NCI-H460 (cell line): ENCODE results near the gene NCBP2L. TPM values are rescaled to one million over a fixed set of nuclear protein-coding genes. Genes with fewer than 3 reads are reported as not detected.

Source experiments
- DNase-seq: peaks from one replicate; pipeline ENCODE4 v3.0.0-alpha.2; 2016; ENCODE audit warnings: low read depth; ENCODE audit errors: extremely low read depth
- total RNA-seq: library from RNA; depleted of rRNA; stranded (reverse); fragments of >200 nt; shearing (Covaris generic); gene quantifications from 2 replicates; pipeline ENCODE4 v1.2.3, GENCODE V29; 2014

Gene NCBP2L
- total RNA-seq, 1 experiment from 2014 or later = not detected

DNA sequence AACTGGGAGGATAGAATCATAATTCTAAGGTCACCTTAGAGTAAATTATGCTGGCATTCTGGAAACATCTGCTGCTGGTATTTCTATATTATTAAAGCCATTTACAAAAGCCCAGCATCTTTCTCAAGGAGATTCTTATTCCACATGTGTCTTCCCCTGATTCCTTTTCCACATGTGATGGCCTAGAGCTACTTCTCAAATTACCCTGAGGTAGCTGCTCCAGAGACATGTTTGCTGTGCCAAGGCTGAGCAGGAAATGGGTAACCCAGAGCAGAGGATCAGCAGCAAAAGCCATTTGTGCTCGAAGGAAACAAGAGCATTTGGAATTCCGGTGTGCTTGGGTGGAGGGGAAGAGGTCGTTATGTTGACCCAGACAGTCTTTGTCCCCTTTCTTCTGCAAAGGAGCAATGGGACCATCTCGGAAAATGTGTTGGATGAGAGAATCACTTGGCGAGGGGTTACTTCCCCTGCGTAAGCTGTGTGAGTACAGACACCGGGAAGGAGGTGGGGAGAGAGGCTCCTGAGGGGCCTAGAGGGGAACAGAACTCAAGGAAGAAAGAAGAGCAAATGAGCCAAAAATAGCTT, 26.6 kb upstream of the NCBP2L start:
- no peak for DNase-seq

DNA sequence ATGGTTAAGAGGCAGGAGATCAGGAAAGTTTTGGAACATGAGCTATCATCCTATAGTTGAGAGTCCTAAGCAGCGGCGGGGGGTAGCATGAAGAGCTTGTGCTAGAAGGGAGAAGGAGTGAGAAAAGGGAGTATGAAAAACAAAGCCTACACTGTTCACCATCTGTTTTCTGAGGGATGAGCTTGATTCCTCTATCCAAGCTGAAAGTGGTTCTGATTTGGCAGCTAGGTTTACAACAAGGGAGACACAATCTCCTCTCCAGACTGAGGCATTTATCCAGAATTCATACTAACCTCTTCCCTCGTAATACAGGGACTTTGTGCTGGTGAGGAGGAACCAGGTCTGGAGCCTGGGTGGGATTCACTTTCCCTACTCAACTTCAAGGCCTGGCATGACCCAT, 25.5 kb upstream of the NCBP2L start:
- DNase-seq = no peak

DNA sequence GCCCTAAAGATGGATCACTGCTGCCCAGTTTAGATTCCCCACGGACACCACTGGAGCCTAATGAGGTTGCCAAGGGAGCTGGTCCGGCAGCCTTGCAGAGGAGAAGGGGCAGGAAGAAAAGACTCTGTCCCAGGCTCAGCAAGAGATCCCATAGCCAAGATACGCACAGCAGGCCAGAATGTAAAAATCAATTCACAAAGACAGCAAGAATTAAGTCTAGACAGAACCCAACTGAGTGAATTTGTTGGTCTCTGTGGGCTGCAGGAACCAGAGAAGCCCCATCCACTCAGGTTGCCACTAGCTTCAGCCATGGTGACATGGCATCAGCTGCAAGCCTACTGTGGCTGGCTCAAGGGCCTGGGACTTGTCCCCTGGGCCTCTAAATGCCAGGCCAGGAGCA, 24.8 kb upstream of the NCBP2L start:
- no peak for DNase-seq

DNA sequence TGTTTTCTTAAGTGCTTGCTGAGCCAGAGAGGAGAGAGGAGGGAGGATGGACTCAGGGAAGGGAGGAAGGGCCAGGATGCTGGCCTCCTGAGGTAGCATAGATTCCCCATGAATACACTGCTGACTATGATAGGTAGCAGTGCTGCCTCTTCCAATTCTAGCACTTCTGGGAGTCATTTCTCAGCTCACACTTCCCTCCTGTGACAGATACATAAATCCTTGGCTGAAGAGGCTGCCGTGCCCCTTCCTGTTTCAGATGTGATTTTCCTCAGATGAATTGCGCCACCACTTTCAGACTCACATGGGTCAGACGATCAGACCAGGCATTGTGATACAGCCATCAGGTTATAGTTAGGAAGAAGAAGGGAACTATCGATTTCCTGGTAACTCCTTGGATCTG, 24.3 kb upstream of the NCBP2L start:
- DNase-seq = no peak

DNA sequence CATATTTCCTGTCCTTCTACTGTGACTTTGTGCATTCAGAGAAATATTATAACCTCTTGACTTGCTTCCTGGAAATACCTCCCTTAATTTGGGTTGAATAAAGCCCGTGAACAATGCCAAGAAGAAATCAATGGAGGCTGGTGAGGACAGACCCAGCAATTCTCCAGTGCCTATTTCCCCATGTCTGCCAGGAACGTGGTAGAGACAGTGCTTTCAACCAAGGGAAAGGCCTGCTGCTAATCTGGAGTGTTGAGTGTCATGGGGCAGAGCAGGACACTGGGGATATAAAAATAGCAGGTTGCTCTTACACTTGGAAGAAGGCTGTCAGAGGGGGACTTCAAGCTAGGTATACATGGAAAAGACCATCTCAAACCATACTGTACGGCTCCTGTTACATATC, 21.8 kb upstream of the NCBP2L start:
- DNase-seq = no peak

DNA sequence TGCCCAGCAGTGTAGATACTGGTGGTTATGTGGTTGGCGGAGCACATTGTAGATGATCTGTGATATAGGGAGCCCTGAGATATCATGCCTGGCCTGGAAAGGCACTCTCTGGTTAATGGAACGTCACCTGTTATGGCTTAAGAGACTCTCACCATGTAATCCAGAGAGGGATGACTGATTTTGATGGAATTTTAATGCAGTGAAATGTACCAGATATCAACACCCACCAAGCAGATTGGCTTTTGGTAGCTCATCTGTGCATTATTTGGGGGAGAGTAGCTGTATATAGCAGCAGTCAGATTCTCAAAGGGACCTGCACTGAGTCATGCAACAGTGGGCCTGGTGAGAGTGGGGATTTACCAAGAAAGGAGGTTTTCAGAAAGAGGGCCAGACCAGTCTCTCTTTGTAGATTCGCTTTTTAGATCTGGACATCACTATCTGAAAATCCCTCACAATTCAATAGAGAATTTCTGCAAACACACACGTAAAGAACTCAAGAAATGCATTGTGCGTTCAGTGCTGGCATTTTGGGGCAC, 19.2 kb upstream of the NCBP2L start:
- no peak for DNase-seq

DNA sequence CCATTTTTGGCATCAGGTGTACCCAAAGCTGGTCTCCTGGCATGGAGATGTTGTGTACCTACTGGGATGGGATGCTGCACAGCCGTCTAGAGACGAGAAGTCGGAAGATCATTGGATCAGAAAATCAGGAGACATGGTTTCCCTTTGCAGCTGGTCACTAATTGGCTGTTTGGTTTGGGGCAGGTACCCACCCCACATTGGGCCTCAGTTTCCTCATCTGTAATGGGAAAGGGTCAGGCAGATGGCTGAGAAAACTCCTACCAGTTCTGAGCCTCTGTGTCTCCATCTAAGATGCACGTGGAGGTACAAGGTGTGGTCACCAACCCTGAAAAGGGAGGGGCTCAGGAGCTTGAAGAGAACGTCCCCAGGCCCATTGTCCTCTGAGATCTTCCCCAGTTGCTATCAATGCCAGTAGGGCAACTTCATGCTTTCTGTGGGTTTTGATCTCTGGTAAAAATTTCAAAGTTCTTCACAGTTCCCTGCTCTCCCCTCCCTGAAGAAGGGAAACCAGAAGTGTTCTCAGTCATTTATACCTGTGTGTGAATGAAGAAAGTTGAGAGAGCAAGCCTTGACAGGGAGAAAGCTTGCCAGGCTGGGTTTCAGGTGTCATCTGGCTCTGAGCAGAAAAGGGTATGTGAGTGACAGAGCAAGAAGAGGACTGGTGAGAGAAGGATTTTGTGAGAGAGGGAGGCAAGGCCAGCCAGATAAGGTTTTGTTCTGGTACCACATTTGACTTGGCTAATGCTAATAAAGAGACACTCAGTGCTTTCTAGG, 17.0 kb upstream of the NCBP2L start:
- DNase-seq = no peak

DNA sequence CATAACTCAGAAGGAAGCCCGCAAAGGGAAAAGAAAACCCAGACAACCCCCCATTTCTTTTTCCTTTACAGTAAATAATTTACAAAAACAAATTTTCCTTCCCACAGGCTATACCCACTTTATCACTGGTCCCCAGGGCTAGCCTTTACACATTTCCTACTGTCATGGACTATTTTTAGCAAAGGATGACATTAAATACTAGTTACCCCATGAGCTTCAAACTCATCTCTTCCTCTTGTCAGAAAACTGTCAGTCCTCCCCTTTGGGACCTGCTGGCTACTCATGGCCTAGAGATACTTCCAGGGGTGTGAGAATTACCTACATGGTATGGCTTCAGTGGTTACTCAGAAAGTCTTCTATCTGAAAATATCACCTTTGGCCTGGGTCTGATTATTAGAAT, 13.9 kb upstream of the NCBP2L start:
- DNase-seq = no peak

DNA sequence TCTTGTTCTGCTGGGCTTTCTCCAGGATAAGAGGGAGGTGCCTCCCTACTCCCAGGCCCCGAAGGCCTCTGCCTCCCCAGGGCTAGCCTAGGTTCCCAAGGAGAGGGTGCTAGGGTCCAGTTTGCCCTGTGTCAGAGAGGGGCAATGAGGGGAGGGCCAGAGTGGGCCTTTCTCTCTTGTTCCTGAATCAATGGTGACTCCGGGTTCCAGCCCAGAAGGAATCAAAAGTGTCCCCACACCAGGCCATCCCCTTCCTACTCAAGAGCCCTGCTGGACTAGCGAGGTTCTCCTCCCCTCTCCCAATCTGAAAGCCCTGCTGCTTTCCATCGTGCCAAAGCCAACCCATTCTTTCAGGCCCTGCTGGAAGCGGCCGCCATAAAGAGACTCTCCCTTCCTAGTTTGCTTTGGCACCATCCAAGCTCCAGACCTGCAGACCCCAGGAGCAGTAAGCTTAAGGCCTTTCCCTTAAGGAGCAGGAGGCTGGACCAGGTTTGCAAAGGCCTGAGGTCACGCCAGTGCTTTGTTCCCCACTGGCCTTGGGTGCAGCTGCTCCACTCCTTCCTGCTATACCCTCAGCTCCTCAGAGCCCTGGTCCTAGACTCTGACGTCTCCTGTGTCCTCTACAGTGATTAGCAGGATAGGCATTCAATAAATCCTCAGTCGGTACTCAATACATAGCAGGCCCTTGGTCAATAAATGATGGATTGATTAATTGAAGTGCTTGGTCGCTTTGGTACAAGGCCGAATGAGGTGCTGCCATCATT, 12.5 kb upstream of the NCBP2L start:
- no peak for DNase-seq

DNA sequence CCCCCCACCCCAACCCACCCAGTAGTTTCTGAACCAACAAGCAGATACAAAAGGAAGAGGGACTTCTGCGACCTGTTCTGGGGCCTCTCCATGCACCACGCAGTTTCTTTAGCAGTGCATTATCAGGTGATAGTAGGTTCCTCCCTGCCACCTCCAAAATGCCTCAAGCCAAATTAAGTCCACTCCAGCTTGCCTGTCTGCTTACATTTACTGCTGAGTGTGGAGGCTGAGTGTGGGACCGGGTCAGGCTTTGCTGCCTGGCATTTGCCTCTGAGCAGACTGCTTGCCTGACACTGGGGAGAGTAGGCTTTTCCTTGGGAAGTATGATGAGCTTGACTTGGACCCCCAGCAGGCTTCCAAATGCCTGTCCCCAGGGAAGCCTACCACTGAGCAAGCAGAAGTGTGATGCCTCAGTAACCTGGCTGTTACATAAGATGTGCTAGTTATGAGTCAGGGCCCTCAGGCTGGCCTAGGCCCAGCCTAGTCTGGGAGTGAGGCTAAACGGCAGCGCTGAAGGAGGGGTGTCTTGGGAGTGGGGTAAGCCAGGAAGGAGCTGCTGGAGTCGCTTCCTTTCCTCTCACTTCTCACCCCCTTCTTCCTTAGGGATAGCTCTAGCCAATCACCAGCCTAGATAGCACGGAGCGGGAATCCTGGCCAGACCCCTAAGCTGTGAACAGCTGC, 10.9 kb upstream of the NCBP2L start:
- DNase-seq = no peak

DNA sequence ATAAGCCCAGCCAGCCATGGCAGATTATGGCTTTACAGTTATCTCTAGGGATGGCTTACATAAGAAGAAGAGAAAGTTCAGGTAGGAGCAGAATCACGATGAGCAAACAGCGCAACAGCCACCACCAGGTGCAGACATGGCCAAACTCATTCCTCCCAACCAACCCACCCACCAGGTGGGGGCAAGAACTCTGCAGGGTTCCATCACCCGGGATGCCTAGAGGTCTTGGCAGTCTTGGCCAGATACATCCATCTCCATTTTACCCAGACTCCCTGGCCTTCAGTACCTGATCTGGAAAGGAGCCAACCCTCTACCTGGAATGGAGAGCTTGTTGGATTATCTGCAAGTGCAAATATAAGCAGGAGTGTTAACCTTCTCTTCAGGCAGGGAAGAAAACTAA, 9.5 kb upstream of the NCBP2L start:
- no peak for DNase-seq

DNA sequence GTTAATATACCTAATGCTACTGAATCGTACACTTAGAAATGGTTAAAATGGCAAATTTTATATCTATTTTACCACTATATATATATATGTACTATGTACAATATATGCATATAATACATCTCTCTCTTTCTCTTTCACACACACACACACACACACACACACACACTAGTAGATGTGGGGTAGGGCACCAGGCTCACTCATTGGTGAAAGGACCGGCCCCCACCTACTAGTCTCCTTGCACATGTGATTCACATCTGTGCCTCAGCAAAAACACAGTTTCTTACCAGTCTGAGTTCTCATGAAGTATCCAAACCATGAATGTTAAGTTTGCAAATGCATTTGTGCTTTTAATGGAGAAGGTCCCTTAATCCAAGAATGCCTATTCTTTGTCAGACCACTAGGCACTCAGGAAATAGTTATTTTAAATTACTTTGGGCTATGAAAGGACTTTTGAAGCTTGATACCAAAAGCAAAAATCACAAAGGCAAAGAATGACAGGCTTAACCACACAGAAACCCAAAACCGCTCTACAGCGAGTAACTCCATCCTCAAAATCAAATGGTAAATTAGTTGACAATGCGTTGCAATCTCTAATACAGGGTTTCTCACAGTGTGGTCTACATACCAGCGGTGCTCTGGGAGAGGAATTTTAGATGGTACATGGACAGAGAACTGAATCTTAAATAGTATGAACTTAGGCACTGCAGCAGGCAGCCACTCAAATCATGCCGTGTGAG, 7.8 kb upstream of the NCBP2L start:
- no peak for DNase-seq

DNA sequence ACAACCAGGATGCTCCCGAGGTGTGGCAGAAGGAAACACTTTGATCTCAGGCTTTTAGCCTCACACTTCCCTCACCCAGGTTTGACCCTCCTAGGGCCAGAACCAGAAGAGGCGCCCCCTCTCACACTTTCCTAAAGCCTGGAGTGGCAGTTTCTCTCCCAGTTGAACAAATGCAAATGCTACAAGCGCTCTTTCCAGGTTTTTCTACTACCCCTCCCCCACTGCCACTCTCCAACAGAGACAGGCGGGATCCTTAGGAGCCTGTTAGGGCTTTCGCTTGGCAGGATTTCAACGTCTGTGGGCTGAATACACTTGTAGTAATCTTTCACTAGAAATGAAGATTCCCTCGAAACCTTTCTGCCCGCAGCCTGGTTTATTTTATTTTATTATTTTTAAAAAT, 4.3 kb upstream of the NCBP2L start:
- DNase-seq = no peak

DNA sequence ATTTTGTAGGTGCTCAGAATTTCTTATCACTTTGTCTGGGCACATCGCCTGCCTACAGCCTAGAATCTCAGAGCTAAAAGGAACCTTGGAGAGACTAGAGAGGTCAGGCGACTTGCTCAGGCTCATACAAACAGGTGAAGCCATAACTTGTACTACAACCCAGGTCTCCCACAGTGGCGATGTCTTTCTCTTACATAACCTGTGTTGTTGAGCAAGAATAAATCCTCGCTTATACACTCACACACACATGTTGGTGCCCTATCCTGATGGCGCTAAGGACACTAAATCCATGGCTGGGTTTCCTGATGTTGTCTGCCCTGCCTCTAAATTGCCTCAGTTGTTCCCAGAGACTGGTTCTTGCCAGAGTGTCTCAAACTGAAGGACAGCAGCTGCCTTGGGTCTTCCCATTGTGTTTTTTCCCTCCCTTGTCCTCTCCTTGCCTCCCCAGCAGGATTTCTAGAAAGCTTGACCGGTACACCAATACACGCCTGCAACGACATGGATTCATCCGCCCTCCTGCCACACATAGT, 3.6 kb upstream of the NCBP2L start:
- no peak for DNase-seq

DNA sequence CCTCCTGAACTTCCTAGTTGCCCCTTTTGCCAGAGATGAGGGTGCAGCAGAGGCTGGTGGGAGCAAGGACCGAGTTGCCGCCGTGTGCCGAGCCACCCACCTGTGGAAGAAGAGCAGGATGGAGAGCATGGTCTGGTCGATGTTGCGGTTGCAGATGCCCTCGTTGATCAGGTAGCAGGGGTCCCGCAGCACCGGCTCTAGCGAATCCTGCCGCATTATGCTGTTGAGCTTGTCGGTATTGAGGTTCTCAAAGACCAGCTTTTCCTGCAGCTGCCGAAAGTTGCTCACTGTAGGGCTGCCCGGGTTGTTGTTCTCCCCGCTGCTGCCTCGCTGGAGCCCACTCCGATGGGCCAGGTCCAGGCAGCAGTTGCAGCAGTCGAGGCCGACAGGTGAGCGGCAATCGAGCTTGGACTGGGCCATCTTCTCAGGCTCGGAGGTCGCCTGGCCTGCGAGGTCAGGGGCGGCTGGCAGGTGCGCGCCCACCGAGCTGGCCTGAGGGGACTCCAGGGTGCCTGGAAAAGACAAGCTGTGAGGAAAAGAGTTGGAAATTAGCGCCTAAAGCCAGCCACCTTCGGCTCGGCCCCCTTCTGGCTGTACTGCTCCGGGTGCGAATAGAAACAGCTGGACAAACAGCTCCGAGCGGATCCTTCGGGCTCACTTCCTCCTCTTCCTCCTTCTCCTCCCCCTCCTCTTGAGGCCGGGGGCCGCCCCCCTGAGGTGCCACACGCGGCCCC, 2.4 kb upstream of the NCBP2L start:
- DNase-seq = no peak

DNA sequence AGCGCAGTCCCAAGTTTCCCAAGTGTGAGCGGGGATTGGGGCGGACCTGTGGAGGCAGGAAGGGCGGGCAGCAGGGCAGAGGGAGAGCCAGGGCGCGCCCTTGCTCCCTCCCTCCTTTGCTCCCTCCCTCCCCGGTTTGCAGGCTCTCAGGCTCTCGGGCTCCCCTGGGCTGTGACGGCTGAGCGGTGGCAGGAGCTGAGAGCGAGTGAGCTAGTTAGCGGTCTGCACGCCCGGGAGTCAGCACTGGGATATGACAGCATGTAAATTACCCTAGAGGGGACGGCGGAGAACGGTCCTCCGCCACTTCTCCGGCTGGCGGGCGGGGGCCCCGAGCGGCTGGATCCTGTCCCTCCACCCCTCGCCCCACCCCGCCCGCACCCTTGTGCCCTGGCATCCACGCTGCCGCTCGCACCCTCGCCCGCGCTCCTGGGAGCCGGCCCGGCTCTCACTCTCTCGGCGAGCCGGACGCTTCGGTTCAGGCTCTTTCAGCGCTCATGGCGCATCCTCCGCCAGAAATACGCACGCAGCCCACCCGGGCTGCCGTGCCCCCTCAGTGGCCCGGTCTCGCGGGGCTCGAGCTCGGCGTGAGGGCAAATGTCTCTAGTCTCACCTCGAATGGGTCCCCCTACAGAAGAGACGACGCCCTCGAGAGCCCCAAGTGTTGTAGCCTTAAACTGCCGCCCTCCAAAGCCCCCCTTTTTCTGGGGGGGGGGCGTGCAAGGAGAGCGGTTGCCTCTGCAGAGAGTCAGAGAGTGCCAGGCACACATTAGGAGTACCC, 1.6 kb upstream of the NCBP2L start, which contains the start of gene TSC22D3:
TSC22D3 (minus strand) TSS at position 54 of the 778 bp plus-strand sequence. CDS start 368 bp downstream, outside the sequence.
- DNase-seq = peak; percentile 61

DNA sequence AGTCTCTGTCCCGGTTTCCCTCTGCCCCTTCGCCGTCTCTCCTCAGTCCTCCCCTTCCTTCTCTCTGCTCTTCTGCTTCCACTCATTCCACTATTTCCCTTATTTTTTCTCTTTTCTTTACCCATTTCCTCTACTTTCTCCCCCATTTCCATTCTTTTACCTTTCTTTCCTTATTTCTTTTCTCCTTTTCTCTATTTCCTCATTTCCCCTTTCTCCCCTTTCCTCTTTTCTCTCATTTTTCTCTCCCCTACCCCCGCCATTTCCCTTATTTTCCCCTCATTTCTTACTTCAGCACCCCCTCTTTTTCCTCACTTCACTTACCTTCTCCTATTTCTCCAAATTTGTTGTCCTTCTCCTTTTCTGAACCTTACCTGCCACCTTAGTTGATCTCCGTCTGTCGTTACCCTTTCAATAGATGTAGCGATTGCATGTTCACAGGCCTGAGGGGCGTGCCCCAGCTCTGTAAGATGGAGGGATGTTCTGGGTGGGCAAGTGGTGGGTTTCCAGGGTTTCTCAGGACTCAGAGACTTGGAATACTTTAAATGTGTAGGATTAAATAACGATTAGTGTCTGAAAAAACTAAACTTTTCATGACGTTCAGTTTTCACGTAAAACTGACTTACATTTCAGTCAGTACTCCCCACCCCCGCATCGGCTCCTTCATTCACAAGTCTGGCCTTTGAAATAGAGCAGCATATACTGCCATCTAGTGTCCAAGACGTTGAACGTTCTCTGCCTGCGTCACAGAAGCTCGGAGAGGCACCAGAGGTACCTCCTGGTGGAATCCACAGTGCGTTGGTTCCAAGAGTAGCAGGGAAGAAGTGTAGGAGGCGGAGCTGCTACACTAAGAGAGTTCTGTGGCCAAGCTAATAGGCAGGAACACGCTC, 641 bp upstream of the NCBP2L start:
- DNase-seq = peak; percentile 81
